ENCODE results near the gene GTF3A.

GRCh38 chr13:27395007-27395510 lies 29.4 kb upstream of the GTF3A start:
- TF ChIP-seq CTCF (conservative IDR thresholded peaks at IDR 0.05; ENCODE audit: low read depth, low read length) (no peak), CEBPB (IDR thresholded peaks at IDR 0.05; ENCODE audit: low read depth, low read length) (no peak), POLR2A (IDR thresholded peaks at IDR 0.05; ENCODE audit: low read depth, low read length) (no peak), SMC3 (IDR thresholded peaks at IDR 0.05; ENCODE audit: low read depth, low read length) (no peak), MAZ (IDR thresholded peaks at IDR 0.05; ENCODE audit: borderline replicate concordance, low read depth, low read length) (no peak), MXI1 (IDR thresholded peaks at IDR 0.05; ENCODE audit: borderline replicate concordance, low read depth, low read length) (no peak), BHLHE40 (IDR thresholded peaks at IDR 0.05; ENCODE audit: low read depth, low read length) (no peak), RFX5 (IDR thresholded peaks at IDR 0.05; ENCODE audit: low read depth, low read length) (no peak), MAFK (IDR thresholded peaks at IDR 0.05; ENCODE audit: low read depth, low read length) (no peak), RAD21 (IDR thresholded peaks at IDR 0.05; ENCODE audit: low read length) (no peak), USF2 (IDR thresholded peaks at IDR 0.05; ENCODE audit: low read depth, low read length) (no peak), NFE2L2 (IDR thresholded peaks at IDR 0.05; ENCODE audit: low read depth, low read length) (no peak), FOS (IDR thresholded peaks at IDR 0.05; ENCODE audit: low read depth, low read length) (no peak)

Data from IMR-90 (cell line).